GM12874 (cell line): ENCODE data around the gene DNAJC18.

Experiments used
- CTCF ChIP-seq: IDR thresholded peaks from 2 replicates; pipeline ENCODE4 v1.5.1; 2011; ENCODE audit warnings: low read depth, mild to moderate bottlenecking, control low read depth, low read length, moderate library complexity; ENCODE audit not compliant: insufficient read depth

Gene DNAJC18

GRCh38 chr5:139462586-139463276 lies 23.4 kb upstream of the DNAJC18 start, which contains the start of gene ECSCR:
Gene ECSCR (minus strand): TSS chr5:139462743. CDS start chr5:139462670, 73 bp downstream.
- TF ChIP-seq CTCF = no peak

- TF ChIP-seq CTCF = no peak
Observed at GRCh38 chr5:139461698-139462097, 22.4 kb upstream of the DNAJC18 start.

- TF ChIP-seq CTCF = no peak
Observed at GRCh38 chr5:139461176-139461575, 21.9 kb upstream of the DNAJC18 start.

GRCh38 chr5:139460455-139460854 lies 21.1 kb upstream of the DNAJC18 start:
- TF ChIP-seq CTCF = no peak

GRCh38 chr5:139459451-139459934 lies 20.2 kb upstream of the DNAJC18 start:
- TF ChIP-seq CTCF = no peak

GRCh38 chr5:139458580-139459407 lies 19.5 kb upstream of the DNAJC18 start:
- TF ChIP-seq CTCF = no peak

GRCh38 chr5:139457653-139458306 lies 18.5 kb upstream of the DNAJC18 start:
- no peak for TF ChIP-seq CTCF
